UCSD-AML1 (cell line): Measurements from ENCODE around the gene MARCHF3.
"Not testable (repeated sequence)": the region's sequence is repeated elsewhere in the genome, so short reads cannot be mapped to it uniquely, and the experiment has no call there.

ENCODE experiments used
- DNase-seq: peaks from one replicate; lab custom pipeline; 2025; ENCODE audit not compliant: unreplicated experiment; lab: John Stamatoyannopoulos, UW

MARCHF3 gene

GRCh38 chr5:126961702-126962101, 68.7 kb downstream of the MARCHF3 start:
- no peak for DNase-seq

- DNase-seq = no peak
These were observed 69.2 kb downstream of the MARCHF3 start for GRCh38 chr5:126961128-126961527.

- DNase-seq = no peak
These were observed 71.2 kb downstream of the MARCHF3 start for GRCh38 chr5:126959188-126959587.

- no peak for DNase-seq
These were observed 73.4 kb downstream of the MARCHF3 start for GRCh38 chr5:126956991-126957390.

GRCh38 chr5:126954981-126955380, 75.4 kb downstream of the MARCHF3 start:
- no peak for DNase-seq

GRCh38 chr5:126953640-126954039, 76.7 kb downstream of the MARCHF3 start:
- DNase-seq = no peak

- DNase-seq = no peak
These were observed 80.9 kb downstream of the MARCHF3 start for GRCh38 chr5:126949475-126949874.

GRCh38 chr5:126948453-126948852, 81.9 kb downstream of the MARCHF3 start:
- DNase-seq = no peak

- DNase-seq = no peak
These were observed 82.4 kb downstream of the MARCHF3 start for GRCh38 chr5:126948011-126948355.

GRCh38 chr5:126947146-126948010, 83.0 kb downstream of the MARCHF3 start:
- DNase-seq = no peak

- not testable (repeated sequence) for DNase-seq
These were observed 87.5 kb downstream of the MARCHF3 start for GRCh38 chr5:126942908-126943307.

GRCh38 chr5:126941403-126941802, 89.0 kb downstream of the MARCHF3 start:
- no peak for DNase-seq

GRCh38 chr5:126939887-126940286, 90.5 kb downstream of the MARCHF3 start:
- no peak for DNase-seq

- DNase-seq = no peak
These were observed 91.9 kb downstream of the MARCHF3 start for GRCh38 chr5:126938466-126938865.

GRCh38 chr5:126937771-126938170, 92.6 kb downstream of the MARCHF3 start:
- no peak for DNase-seq

GRCh38 chr5:126936775-126937418, 93.5 kb downstream of the MARCHF3 start:
- DNase-seq = no peak

- DNase-seq = no peak
These were observed 98.2 kb downstream of the MARCHF3 start for GRCh38 chr5:126931963-126932660.

GRCh38 chr5:126928041-126928440, 102.3 kb downstream of the MARCHF3 start:
- DNase-seq = no peak

- DNase-seq = no peak
These were observed 102.9 kb downstream of the MARCHF3 start for GRCh38 chr5:126927429-126927828.

GRCh38 chr5:126926187-126926586, 104.2 kb downstream of the MARCHF3 start:
- no peak for DNase-seq

- no peak for DNase-seq
These were observed 104.9 kb downstream of the MARCHF3 start for GRCh38 chr5:126925482-126925881.
